ENCODE results near the gene MAP3K20. TPM values are rescaled to one million over a fixed set of nuclear protein-coding genes. Genes with fewer than 3 reads are reported as not detected.

MAP3K20 gene
- total RNA-seq, 1 experiment from 2014 or later, result 15.2 TPM

DNA sequence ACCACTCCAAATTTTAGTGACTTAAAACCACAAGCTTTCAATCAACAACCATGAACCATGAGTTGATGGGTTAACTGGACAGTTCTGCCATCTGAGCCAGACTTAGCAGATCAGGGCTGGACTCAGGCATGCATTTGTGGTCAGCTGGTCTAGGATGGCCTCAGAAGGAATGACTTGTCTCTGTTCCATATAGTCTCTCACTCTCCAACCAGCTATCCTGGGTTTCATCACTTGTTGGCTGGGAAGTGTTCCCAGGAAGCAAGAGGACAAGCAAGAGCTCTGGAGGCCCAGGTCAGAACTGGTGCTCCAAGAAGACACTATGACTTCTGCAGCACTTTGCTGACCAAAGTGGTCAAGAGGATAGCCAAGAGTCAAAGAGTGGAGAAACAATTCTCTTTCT lies 17.5 kb upstream of the MAP3K20 start:
- ChIA-PET CTCF (interaction anchor here (0.7 to 1.2 kb wide), 2 partner anchors 33 to 140 kb away, joined by 3 to 4 read pairs; no protein-coding TSS in a partner anchor), POLR2A (no interaction called here)
- H3K4me3 Mint-ChIP-seq, result no peak overlapping the region
- ATAC-seq (no peak), DNase-seq (ENCODE audit: low spot score) (no peak)
- H3K4me1 Mint-ChIP-seq, result peaks cover 7% of the 10 kb centered on the region
- H3K9me3 Mint-ChIP-seq, result peaks cover 9% of the 10 kb centered on the region
- TF ChIP-seq NFYB (CRISPR knock-in tag; conservative IDR thresholded peaks at IDR 0.05; ENCODE audit: low read depth) (no peak), ZNF219 (CRISPR knock-in tag; IDR thresholded peaks at IDR 0.05; ENCODE audit: borderline replicate concordance) (no peak), ZNF416 (CRISPR knock-in tag; IDR thresholded peaks at IDR 0.05) (no peak), JUN (CRISPR knock-in tag; IDR thresholded peaks at IDR 0.05) (no peak), FOXP4 (CRISPR knock-in tag; IDR thresholded peaks at IDR 0.05) (no peak), RORB (CRISPR knock-in tag; IDR thresholded peaks at IDR 0.05) (no peak), CREM (CRISPR knock-in tag; IDR thresholded peaks at IDR 0.05) (no peak)
- TF ChIP-seq, protein P1, sequence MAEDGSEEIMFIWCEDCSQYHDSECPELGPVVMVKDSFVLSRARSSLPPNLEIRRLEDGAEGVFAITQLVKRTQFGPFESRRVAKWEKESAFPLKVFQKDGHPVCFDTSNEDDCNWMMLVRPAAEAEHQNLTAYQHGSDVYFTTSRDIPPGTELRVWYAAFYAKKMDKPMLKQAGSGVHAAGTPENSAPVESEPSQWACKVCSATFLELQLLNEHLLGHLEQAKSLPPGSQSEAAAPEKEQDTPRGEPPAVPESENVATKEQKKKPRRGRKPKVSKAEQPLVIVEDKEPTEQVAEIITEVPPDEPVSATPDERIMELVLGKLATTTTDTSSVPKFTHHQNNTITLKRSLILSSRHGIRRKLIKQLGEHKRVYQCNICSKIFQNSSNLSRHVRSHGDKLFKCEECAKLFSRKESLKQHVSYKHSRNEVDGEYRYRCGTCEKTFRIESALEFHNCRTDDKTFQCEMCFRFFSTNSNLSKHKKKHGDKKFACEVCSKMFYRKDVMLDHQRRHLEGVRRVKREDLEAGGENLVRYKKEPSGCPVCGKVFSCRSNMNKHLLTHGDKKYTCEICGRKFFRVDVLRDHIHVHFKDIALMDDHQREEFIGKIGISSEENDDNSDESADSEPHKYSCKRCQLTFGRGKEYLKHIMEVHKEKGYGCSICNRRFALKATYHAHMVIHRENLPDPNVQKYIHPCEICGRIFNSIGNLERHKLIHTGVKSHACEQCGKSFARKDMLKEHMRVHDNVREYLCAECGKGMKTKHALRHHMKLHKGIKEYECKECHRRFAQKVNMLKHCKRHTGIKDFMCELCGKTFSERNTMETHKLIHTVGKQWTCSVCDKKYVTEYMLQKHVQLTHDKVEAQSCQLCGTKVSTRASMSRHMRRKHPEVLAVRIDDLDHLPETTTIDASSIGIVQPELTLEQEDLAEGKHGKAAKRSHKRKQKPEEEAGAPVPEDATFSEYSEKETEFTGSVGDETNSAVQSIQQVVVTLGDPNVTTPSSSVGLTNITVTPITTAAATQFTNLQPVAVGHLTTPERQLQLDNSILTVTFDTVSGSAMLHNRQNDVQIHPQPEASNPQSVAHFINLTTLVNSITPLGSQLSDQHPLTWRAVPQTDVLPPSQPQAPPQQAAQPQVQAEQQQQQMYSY (CRISPR knock-in tag; IDR thresholded peaks at IDR 0.05), result no peak
- TF ChIP-seq, protein P2, sequence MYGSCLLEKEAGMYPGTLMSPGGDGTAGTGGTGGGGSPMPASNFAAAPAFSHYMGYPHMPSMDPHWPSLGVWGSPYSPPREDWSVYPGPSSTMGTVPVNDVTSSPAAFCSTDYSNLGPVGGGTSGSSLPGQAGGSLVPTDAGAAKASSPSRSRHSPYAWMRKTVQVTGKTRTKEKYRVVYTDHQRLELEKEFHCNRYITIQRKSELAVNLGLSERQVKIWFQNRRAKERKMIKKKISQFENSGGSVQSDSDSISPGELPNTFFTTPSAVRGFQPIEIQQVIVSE (CRISPR knock-in tag; IDR thresholded peaks at IDR 0.05; ENCODE audit: borderline replicate concordance), result no peak
- TF ChIP-seq, protein P3, sequence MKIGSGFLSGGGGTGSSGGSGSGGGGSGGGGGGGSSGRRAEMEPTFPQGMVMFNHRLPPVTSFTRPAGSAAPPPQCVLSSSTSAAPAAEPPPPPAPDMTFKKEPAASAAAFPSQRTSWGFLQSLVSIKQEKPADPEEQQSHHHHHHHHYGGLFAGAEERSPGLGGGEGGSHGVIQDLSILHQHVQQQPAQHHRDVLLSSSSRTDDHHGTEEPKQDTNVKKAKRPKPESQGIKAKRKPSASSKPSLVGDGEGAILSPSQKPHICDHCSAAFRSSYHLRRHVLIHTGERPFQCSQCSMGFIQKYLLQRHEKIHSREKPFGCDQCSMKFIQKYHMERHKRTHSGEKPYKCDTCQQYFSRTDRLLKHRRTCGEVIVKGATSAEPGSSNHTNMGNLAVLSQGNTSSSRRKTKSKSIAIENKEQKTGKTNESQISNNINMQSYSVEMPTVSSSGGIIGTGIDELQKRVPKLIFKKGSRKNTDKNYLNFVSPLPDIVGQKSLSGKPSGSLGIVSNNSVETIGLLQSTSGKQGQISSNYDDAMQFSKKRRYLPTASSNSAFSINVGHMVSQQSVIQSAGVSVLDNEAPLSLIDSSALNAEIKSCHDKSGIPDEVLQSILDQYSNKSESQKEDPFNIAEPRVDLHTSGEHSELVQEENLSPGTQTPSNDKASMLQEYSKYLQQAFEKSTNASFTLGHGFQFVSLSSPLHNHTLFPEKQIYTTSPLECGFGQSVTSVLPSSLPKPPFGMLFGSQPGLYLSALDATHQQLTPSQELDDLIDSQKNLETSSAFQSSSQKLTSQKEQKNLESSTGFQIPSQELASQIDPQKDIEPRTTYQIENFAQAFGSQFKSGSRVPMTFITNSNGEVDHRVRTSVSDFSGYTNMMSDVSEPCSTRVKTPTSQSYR (CRISPR knock-in tag; IDR thresholded peaks at IDR 0.05), result no peak
- TF ChIP-seq, protein P4, sequence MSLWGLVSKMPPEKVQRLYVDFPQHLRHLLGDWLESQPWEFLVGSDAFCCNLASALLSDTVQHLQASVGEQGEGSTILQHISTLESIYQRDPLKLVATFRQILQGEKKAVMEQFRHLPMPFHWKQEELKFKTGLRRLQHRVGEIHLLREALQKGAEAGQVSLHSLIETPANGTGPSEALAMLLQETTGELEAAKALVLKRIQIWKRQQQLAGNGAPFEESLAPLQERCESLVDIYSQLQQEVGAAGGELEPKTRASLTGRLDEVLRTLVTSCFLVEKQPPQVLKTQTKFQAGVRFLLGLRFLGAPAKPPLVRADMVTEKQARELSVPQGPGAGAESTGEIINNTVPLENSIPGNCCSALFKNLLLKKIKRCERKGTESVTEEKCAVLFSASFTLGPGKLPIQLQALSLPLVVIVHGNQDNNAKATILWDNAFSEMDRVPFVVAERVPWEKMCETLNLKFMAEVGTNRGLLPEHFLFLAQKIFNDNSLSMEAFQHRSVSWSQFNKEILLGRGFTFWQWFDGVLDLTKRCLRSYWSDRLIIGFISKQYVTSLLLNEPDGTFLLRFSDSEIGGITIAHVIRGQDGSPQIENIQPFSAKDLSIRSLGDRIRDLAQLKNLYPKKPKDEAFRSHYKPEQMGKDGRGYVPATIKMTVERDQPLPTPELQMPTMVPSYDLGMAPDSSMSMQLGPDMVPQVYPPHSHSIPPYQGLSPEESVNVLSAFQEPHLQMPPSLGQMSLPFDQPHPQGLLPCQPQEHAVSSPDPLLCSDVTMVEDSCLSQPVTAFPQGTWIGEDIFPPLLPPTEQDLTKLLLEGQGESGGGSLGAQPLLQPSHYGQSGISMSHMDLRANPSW (CRISPR knock-in tag; conservative IDR thresholded peaks at IDR 0.05; ENCODE audit: low read depth), result no peak
- no peak overlapping the region for H3K27ac Mint-ChIP-seq
- no peaks in the 10 kb centered on the region for H3K36me3 Mint-ChIP-seq
- H3K27me3 Mint-ChIP-seq (ENCODE audit: low read depth), result peaks cover 5% of the 10 kb centered on the region; the same call in 1 of the 2 replicates

DNA sequence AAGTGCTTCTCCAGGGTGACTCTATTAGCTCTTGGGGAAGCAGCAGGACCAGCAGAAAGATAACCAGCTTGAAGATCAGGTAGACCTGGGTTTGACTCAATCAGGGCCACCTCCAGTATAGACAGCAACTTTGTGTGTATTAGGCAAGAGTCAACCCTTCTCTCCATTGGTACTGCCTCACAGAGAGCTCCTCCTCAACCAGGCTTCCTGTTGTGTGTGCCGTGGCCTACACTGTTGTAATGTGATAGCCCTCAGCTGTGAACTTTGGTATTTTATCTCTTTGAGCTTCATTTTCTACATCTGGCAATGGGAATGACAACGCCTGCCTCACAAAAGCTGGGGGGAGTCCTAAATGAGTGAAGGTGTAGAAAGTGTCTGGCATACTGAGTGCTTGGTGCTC lies 17.0 kb upstream of the MAP3K20 start:
- H3K27ac Mint-ChIP-seq, result no peak overlapping the region
- ChIA-PET CTCF (interaction anchor here (0.6 to 0.7 kb wide), 2 partner anchors 139 to 679 kb away, joined by 3 read pairs; no protein-coding TSS in a partner anchor), POLR2A (no interaction called here)
- no peak overlapping the region for H3K4me3 Mint-ChIP-seq
- H3K36me3 Mint-ChIP-seq, result no peaks in the 10 kb centered on the region
- no peak for ATAC-seq
- DNase-seq (ENCODE audit: low spot score), result no peak
- no peak for TF ChIP-seq SMAD4 (CRISPR knock-in tag; IDR thresholded peaks at IDR 0.05)
- TF ChIP-seq ATF3 (CRISPR knock-in tag; conservative IDR thresholded peaks at IDR 0.05), result no peak
- TF ChIP-seq GABPB1 (CRISPR knock-in tag; IDR thresholded peaks at IDR 0.05), result no peak
- H3K4me1 Mint-ChIP-seq, result peaks cover 7% of the 10 kb centered on the region
- H3K9me3 Mint-ChIP-seq, result peaks cover 9% of the 10 kb centered on the region
- H3K27me3 Mint-ChIP-seq (ENCODE audit: low read depth), result peaks cover 5% of the 10 kb centered on the region; the same call in 1 of the 2 replicates

Data from WTC11 (cell line).